Spinal cord (tissue), 4 donors: ENCODE measurements around the gene MED25. TPM values are rescaled to one million over a fixed set of nuclear protein-coding genes. Genes with fewer than 3 reads are reported as not detected.

ENCODE experiments used
- polyA plus RNA-seq, 2 donors: library from polyadenylated mRNA; unstranded; fragments of 120-200 nt; gene quantifications; one replicate each; pipeline ENCODE4 v1.2.1, GENCODE V29; 2013; ENCODE audit not compliant: insufficient read length in 2 of 2
- small RNA-seq: library from RNA; depleted of rRNA; stranded (forward); fragments of <200 nt; gene quantifications from one replicate; pipeline ENCODE3, GENCODE V24; 2014; ENCODE audit warnings: low replicate concordance
- total RNA-seq, 2 donors: library from RNA; depleted of rRNA in 1 of 2; stranded (reverse); fragments of 120-200 nt in 1 of 2; fragments of >200 nt in 1 of 2; gene quantifications; one replicate each; pipeline versions ENCODE4 v1.2.3 to v1.2.4, GENCODE V29; 2013 to 2014

MED25 gene
- total and polyA plus RNA-seq, 4 donors: 16.7 to 68.2 (median 43.3) TPM

Small RNAs within 50 kb of the gene (small RNA-seq; reads per million reads assigned to genes)
- 0.06 reads per million for gene MIR4749
- not detected for gene MIR6799

Other genes starting within 250 kb of the MED25 start
- 10 to 100 TPM; 32.2 to 86.1 TPM for gene NOSIP, start 237.7 kb upstream of the MED25 start, total RNA-seq
- 10 to 100 TPM; 63.9 to 67.4 TPM for gene NOSIP, start 237.7 kb upstream of the MED25 start, polyA plus RNA-seq
- gene PRRG2, start 237.0 kb upstream of the MED25 start, total RNA-seq: under 1 TPM; 0.79 to 0.83 TPM
- gene PRRG2, start 237.0 kb upstream of the MED25 start, polyA plus RNA-seq: 1 to 10 TPM in 1 of 2 donors, under 1 TPM in 1; 0.78 to 1.5 TPM
- gene PRR12, start 227.1 kb upstream of the MED25 start, total RNA-seq: 1 to 10 TPM; 6.6 to 8.2 TPM
- gene PRR12, start 227.1 kb upstream of the MED25 start, polyA plus RNA-seq: 10 to 100 TPM; 37.7 to 42.3 TPM
- gene RRAS, start 178.1 kb upstream of the MED25 start, total RNA-seq: 10 to 100 TPM in 1 of 2 donors, 1 to 10 TPM in 1; 4.7 to 16.7 TPM
- gene RRAS, start 178.1 kb upstream of the MED25 start, polyA plus RNA-seq: 10 to 100 TPM; 13.4 to 16.7 TPM
- gene SCAF1, start 176.1 kb upstream of the MED25 start, total RNA-seq: 10 to 100 TPM; 11.8 to 12.2 TPM
- 10 to 100 TPM; 66.3 to 70.8 TPM for gene SCAF1, start 176.1 kb upstream of the MED25 start, polyA plus RNA-seq
- 10 to 100 TPM; 21.8 to 63.9 TPM for gene IRF3, start 152.4 kb upstream of the MED25 start, total RNA-seq
- gene IRF3, start 152.4 kb upstream of the MED25 start, polyA plus RNA-seq: 10 to 100 TPM; 39.2 to 51.4 TPM
- 1 to 10 TPM in 1 of 2 donors, under 1 TPM in 1; 0.89 to 7.6 TPM for gene BCL2L12, start 152.4 kb upstream of the MED25 start, total RNA-seq
- gene BCL2L12, start 152.4 kb upstream of the MED25 start, polyA plus RNA-seq: 10 to 100 TPM in 1 of 2 donors, 1 to 10 TPM in 1; 8.2 to 15.0 TPM
- 100 to 1,000 TPM; 150 to 186 TPM for gene PRMT1, start 141.0 kb upstream of the MED25 start, total RNA-seq
- gene PRMT1, start 141.0 kb upstream of the MED25 start, polyA plus RNA-seq: 100 to 1,000 TPM; 221 to 249 TPM
- gene ADM5, start 128.7 kb upstream of the MED25 start, total RNA-seq: under 1 TPM; 0.69 to 0.88 TPM
- gene ADM5, start 128.7 kb upstream of the MED25 start, polyA plus RNA-seq: 1 to 10 TPM; 3.1 to 3.3 TPM
- gene CPT1C, start 127.2 kb upstream of the MED25 start, total RNA-seq: 10 to 100 TPM; 23.2 to 32.4 TPM
- 100 to 1,000 TPM; 110 to 128 TPM for gene CPT1C, start 127.2 kb upstream of the MED25 start, polyA plus RNA-seq
- gene TSKS, start 55.0 kb upstream of the MED25 start, total RNA-seq: under 1 TPM; 0.10 to 0.50 TPM
- under 1 TPM; 0.35 to 0.47 TPM for gene TSKS, start 55.0 kb upstream of the MED25 start, polyA plus RNA-seq
- 10 to 100 TPM; 58.5 to 61.6 TPM for gene AP2A1, start 51.3 kb upstream of the MED25 start, total RNA-seq
- gene AP2A1, start 51.3 kb upstream of the MED25 start, polyA plus RNA-seq: 100 to 1,000 TPM; 151 to 156 TPM
- 10 to 100 TPM; 17.2 to 29.0 TPM for gene FUZ, start 5.0 kb upstream of the MED25 start, total RNA-seq
- gene FUZ, start 5.0 kb upstream of the MED25 start, polyA plus RNA-seq: 10 to 100 TPM; 32.6 to 35.0 TPM
- 100 to 1,000 TPM in 1 of 2 donors, 10 to 100 TPM in 1; 62.2 to 220 TPM for gene PTOV1, start 32.9 kb downstream of the MED25 start, total RNA-seq
- gene PTOV1, start 32.9 kb downstream of the MED25 start, polyA plus RNA-seq: 100 to 1,000 TPM; 420 to 438 TPM
- gene PNKP, start 49.3 kb downstream of the MED25 start, total RNA-seq: 10 to 100 TPM; 22.2 to 47.1 TPM
- gene PNKP, start 49.3 kb downstream of the MED25 start, polyA plus RNA-seq: 10 to 100 TPM; 53.5 to 87.1 TPM
- gene AKT1S1, start 59.1 kb downstream of the MED25 start, total RNA-seq: 1 to 10 TPM; 3.8 to 9.0 TPM
- gene AKT1S1, start 59.1 kb downstream of the MED25 start, polyA plus RNA-seq: 10 to 100 TPM; 43.0 to 43.8 TPM
- 10 to 100 TPM in 1 of 2 donors, 1 to 10 TPM in 1; 9.6 to 13.9 TPM for gene TBC1D17, start 59.4 kb downstream of the MED25 start, total RNA-seq
- 10 to 100 TPM; 67.2 to 78.6 TPM for gene TBC1D17, start 59.4 kb downstream of the MED25 start, polyA plus RNA-seq
- under 1 TPM; 0.30 to 0.33 TPM for gene IL4I1, start 78.6 kb downstream of the MED25 start, total RNA-seq
- gene IL4I1, start 78.6 kb downstream of the MED25 start, polyA plus RNA-seq: 1 to 10 TPM in 1 of 2 donors, under 1 TPM in 1; 0.89 to 1.3 TPM
- gene ATF5, start 110.9 kb downstream of the MED25 start, total RNA-seq: 1 to 10 TPM; 2.6 to 7.2 TPM
- gene ATF5, start 110.9 kb downstream of the MED25 start, polyA plus RNA-seq: 10 to 100 TPM; 19.0 to 19.5 TPM
- 10 to 100 TPM; 16.9 to 41.0 TPM for gene NUP62, start 111.2 kb downstream of the MED25 start, total RNA-seq
- 10 to 100 TPM; 48.3 to 51.3 TPM for gene NUP62, start 111.2 kb downstream of the MED25 start, polyA plus RNA-seq
- gene SIGLEC11, start 142.9 kb downstream of the MED25 start, total RNA-seq: 1 to 10 TPM; 1.2 to 1.7 TPM
- under 1 TPM; 0.52 to 0.53 TPM for gene SIGLEC11, start 142.9 kb downstream of the MED25 start, polyA plus RNA-seq
- gene VRK3, start 207.1 kb downstream of the MED25 start, total RNA-seq: 10 to 100 TPM; 18.9 to 42.0 TPM
- 10 to 100 TPM; 48.1 to 58.3 TPM for gene VRK3, start 207.1 kb downstream of the MED25 start, polyA plus RNA-seq
- 10 to 100 TPM; 10.0 to 14.1 TPM for gene ZNF473, start 207.7 kb downstream of the MED25 start, total RNA-seq
- 10 to 100 TPM; 13.9 to 14.8 TPM for gene ZNF473, start 207.7 kb downstream of the MED25 start, polyA plus RNA-seq